ENCODE data around the gene CDK5R2.

The CDK5R2 gene

GRCh38 chr2:218988650-218989049 lies 29.2 kb downstream of the CDK5R2 start:
- no peaks in the 10 kb centered on the region for H3K9me3 ChIP-seq
- DNase-seq (ENCODE audit: low spot score in 2 of 2) = no peak
- no peak overlapping the region for H3K4me3 ChIP-seq
- H3K36me3 ChIP-seq (replicated peaks) = no peaks in the 10 kb centered on the region
- in situ Hi-C loops (cut with MboI; ENCODE audit: low sequenced_read_pairs) = no loop called here
- no peaks in the 10 kb centered on the region for H3K4me1 ChIP-seq
- H3K27me3 ChIP-seq (ENCODE audit: low read depth) = peaks cover 93% of the 10 kb centered on the region

- Histone ChIP-seq H3K4me3 (no peak overlapping the region), H3K27me3 (ENCODE audit: low read depth) (peaks cover 89% of the 10 kb centered on the region), H3K36me3 (replicated peaks) (no peaks in the 10 kb centered on the region), H3K4me1 (no peaks in the 10 kb centered on the region), H3K9me3 (no peaks in the 10 kb centered on the region)
- DNase-seq (ENCODE audit: low spot score in 2 of 2) = no peak
- in situ Hi-C loops (cut with MboI; ENCODE audit: low sequenced_read_pairs) = no loop called here
These were observed 30.6 kb downstream of the CDK5R2 start for GRCh38 chr2:218990052-218990451.

DNA sequence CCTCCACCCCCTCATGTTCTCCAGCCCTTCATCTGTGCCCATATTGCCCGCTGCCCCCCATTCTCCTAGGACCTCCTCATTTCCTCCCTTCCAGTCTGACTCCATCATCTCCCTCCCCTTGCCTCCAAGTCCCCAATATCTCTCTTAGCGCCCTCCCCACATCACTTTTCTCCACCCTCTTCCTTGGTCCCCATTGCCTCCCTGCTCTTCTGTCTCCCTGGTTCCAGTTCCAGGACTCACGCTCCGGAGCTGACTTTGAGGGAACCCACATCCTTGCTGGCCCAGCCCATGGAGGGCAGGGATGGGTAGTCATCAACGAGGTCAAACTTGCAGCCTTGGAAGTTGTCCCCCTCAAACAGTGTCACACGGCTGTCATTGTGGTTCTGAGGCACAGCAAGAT lies 31.1 kb downstream of the CDK5R2 start:
- peaks cover 85% of the 10 kb centered on the region for H3K27me3 ChIP-seq (ENCODE audit: low read depth)
- in situ Hi-C loops (cut with MboI; ENCODE audit: low sequenced_read_pairs) = no loop called here
- H3K4me3 ChIP-seq = no peak overlapping the region
- H3K36me3 ChIP-seq (replicated peaks) = no peaks in the 10 kb centered on the region
- no peak for DNase-seq (ENCODE audit: low spot score in 2 of 2)
- H3K9me3 ChIP-seq = no peaks in the 10 kb centered on the region
- no peaks in the 10 kb centered on the region for H3K4me1 ChIP-seq

- Histone ChIP-seq H3K4me1 (no peaks in the 10 kb centered on the region), H3K4me3 (no peak overlapping the region), H3K36me3 (replicated peaks) (no peaks in the 10 kb centered on the region), H3K27me3 (ENCODE audit: low read depth) (peaks cover 74% of the 10 kb centered on the region), H3K9me3 (no peaks in the 10 kb centered on the region)
- in situ Hi-C loops (cut with MboI; ENCODE audit: low sequenced_read_pairs) = no loop called here
- no peak for DNase-seq (ENCODE audit: low spot score in 2 of 2)
These were observed 32.3 kb downstream of the CDK5R2 start for GRCh38 chr2:218991674-218992168.

GRCh38 chr2:218992196-218992595 lies 32.7 kb downstream of the CDK5R2 start:
- peaks cover 69% of the 10 kb centered on the region for H3K27me3 ChIP-seq (ENCODE audit: low read depth)

GRCh38 chr2:218992703-218993344 lies 33.4 kb downstream of the CDK5R2 start:
- Histone ChIP-seq H3K4me3 (no peak overlapping the region), H3K27me3 (ENCODE audit: low read depth) (peaks cover 63% of the 10 kb centered on the region), H3K36me3 (replicated peaks) (no peaks in the 10 kb centered on the region), H3K4me1 (no peaks in the 10 kb centered on the region), H3K9me3 (no peaks in the 10 kb centered on the region)
- DNase-seq (ENCODE audit: low spot score in 2 of 2) = no peak
- in situ Hi-C loops (cut with MboI; ENCODE audit: low sequenced_read_pairs) = no loop called here

More at GRCh38 chr2:218992196-218992595, 32.7 kb downstream of the CDK5R2 start:
- Histone ChIP-seq H3K4me1 (no peaks in the 10 kb centered on the region), H3K36me3 (replicated peaks) (no peaks in the 10 kb centered on the region), H3K9me3 (no peaks in the 10 kb centered on the region), H3K4me3 (no peak overlapping the region)
- DNase-seq (ENCODE audit: low spot score in 2 of 2) = no peak
- in situ Hi-C loops (cut with MboI; ENCODE audit: low sequenced_read_pairs) = no loop called here

DNA sequence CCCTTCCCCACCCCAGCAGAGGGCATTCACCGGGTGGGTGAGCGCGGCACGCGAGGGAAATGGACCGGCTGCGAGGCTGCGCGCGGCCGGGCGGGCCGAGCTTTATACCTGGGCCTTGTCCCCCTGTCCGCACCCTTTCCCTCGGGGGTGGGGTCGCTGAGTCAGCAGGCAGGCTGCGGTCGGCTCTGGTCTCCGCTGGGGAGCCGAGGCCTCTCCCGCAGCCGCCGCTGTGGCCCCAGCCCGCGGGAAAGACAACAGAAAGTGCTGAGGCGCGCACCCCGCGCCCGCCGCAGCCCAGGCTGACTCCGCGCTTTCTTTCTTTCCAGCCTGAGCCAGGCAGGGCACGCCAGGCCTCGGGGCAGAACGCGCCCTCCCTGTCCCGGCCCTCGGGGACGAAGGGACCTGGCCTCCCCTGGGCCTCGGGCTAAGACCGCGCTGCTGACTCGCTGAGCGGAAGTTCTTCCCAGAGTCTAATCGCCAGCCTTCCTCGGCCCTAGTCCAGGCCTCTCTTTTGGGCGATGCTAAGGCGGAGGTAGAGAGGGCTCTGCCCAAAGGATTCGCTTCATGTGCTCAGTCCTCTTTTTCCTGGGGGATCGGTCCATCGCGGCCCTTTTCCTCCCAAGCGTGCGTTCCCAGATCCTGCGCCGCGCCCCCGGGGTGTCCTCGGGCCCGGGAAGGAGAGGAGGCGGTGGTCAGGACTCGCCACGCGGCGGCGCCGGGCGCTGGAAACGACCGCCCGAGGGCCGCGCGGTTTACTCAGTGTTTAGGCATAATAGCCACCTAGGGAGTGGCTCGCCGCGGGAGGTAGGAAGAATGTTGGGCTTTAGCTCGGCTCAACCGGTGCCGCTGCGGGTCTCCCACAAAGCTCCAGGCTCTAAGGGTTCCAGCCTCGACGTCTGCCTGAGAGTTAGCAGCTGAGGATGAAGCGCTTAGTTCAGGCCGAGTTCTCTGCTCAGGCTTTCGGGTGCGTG lies 34.2 kb downstream of the CDK5R2 start, which contains the start of gene CRYBA2:
TSS of gene CRYBA2 (minus strand) at position 78 of the 971 bp plus-strand sequence. CDS start 246 bp downstream, outside the sequence.
- in situ Hi-C loops (cut with MboI; ENCODE audit: low sequenced_read_pairs) = no loop called here
- Histone ChIP-seq H3K9me3 (no peaks in the 10 kb centered on the region), H3K4me1 (no peaks in the 10 kb centered on the region), H3K4me3 (no peak within 1 kb of the TSS), H3K27me3 (ENCODE audit: low read depth) (peaks cover 55% of the 10 kb centered on the region), H3K36me3 (replicated peaks) (no peaks in the 10 kb centered on the region)
- DNase-seq (ENCODE audit: low spot score in 2 of 2) = peak; percentile 28 to 55

DNA sequence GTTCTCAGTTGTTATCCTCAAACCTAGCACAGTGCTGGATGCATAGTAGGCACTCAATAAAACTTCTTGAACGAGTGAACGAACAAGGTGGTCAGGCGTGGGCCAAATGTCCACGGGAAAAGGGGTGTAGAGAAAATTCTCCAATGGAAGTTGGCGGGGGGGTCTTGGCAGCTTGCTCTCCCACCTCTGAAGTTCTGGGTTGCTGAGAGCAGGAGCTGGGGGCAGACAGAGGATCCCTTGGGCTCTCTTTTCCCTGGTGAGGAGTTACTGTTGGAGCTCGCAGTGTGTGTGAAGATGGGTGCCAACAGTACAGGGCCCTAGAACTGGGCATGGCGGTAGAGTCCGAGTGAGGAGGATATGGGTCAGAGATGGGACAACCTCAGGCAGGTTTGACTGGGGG lies 36.1 kb downstream of the CDK5R2 start:
- in situ Hi-C loops (cut with MboI; ENCODE audit: low sequenced_read_pairs) = no loop called here
- H3K9me3 ChIP-seq = no peaks in the 10 kb centered on the region
- H3K27me3 ChIP-seq (ENCODE audit: low read depth) = peaks cover 39% of the 10 kb centered on the region
- H3K36me3 ChIP-seq (replicated peaks) = no peaks in the 10 kb centered on the region
- no peak for DNase-seq (ENCODE audit: low spot score in 2 of 2)
- no peaks in the 10 kb centered on the region for H3K4me1 ChIP-seq
- no peak overlapping the region for H3K4me3 ChIP-seq

DNA sequence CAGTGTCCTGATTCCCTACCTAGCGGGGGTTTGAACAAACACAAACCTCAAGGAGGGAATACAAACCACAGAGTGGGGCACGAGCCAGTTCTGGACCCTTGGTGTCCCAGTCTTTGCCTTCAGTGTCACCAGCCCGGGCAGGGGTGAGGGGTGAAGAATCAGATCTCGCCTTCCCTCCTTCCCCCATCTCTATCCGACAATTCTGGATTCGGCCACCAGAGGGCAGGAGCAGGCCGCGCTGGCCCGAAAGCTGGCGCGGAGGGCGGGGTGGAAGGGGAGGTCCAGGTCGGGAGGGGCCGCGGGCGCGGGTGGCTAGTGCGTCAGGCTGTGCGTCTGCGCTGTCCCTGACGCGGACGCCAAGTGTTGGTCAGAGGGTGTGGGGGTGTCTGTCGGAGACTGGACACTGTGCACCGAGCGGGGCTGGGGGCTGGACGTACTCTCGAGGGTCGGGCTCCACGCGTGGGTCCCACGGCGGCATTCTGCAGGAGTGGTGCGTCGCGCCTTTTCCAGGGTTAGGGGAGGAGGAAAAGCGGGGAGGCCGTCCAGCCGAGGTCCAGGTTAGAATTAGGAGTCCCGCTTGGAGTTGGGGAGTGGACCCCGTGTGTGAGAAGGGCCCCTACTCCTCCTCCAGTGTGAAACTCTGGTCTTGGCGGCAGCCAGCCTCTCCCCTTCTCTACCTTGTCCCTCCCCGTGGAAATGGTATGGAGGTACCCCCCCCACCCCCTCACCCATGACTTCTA lies 36.7 kb downstream of the CDK5R2 start:
- no peaks in the 10 kb centered on the region for H3K4me1 ChIP-seq
- H3K27me3 ChIP-seq (ENCODE audit: low read depth) = peaks cover 34% of the 10 kb centered on the region
- peak; percentile 71 to 94 for DNase-seq (ENCODE audit: low spot score in 2 of 2)
- no peaks in the 10 kb centered on the region for H3K36me3 ChIP-seq (replicated peaks)
- in situ Hi-C loops (cut with MboI; ENCODE audit: low sequenced_read_pairs) = no loop called here
- peak overlapping the region; percentile 23 for H3K4me3 ChIP-seq
- H3K9me3 ChIP-seq = no peaks in the 10 kb centered on the region

GRCh38 chr2:218996937-218997336 lies 37.5 kb downstream of the CDK5R2 start:
- no peaks in the 10 kb centered on the region for H3K4me1 ChIP-seq
- no peaks in the 10 kb centered on the region for H3K36me3 ChIP-seq (replicated peaks)
- peaks cover 29% of the 10 kb centered on the region for H3K27me3 ChIP-seq (ENCODE audit: low read depth)
- H3K4me3 ChIP-seq = no peak overlapping the region
- H3K9me3 ChIP-seq = no peaks in the 10 kb centered on the region
- no peak for DNase-seq (ENCODE audit: low spot score in 2 of 2)
- in situ Hi-C loops (cut with MboI; ENCODE audit: low sequenced_read_pairs) = no loop called here

DNA sequence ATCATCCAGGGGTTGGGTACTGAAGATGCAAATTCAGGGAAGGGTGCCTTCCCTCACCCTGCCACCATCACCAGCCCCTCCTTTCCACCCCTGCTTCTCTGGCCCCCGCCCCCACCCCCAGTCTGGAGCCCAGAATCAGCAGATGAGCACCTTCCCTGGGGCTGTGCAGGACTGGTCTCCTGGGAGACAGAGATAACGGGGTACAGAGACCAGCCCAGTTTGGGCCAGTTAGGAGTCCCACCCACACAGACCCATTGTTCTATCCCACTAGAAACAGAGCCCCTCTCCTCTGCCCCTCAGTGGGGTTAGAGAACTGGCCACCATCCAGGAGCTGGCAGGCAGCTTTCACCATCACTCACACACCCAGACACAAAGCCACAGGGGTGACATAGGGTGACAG lies 38.3 kb downstream of the CDK5R2 start:
- in situ Hi-C loops (cut with MboI; ENCODE audit: low sequenced_read_pairs) = no loop called here
- Histone ChIP-seq H3K36me3 (replicated peaks) (no peaks in the 10 kb centered on the region), H3K27me3 (ENCODE audit: low read depth) (peaks cover 31% of the 10 kb centered on the region), H3K4me3 (no peak overlapping the region), H3K4me1 (no peaks in the 10 kb centered on the region), H3K9me3 (no peaks in the 10 kb centered on the region)
- DNase-seq (ENCODE audit: low spot score in 2 of 2) = no peak

GRCh38 chr2:218998414-218999002 lies 39.0 kb downstream of the CDK5R2 start:
- Histone ChIP-seq H3K36me3 (replicated peaks) (no peaks in the 10 kb centered on the region), H3K4me3 (no peak overlapping the region), H3K27me3 (ENCODE audit: low read depth) (peaks cover 31% of the 10 kb centered on the region), H3K4me1 (no peaks in the 10 kb centered on the region), H3K9me3 (no peaks in the 10 kb centered on the region)
- in situ Hi-C loops (cut with MboI; ENCODE audit: low sequenced_read_pairs) = no loop called here
- DNase-seq (ENCODE audit: low spot score in 2 of 2) = no peak
